Daoy (cell line): ENCODE measurements around the gene TGM5. TPM values are rescaled to one million over a fixed set of nuclear protein-coding genes. Genes with fewer than 3 reads are reported as not detected.
"Not testable (repeated sequence)": the region's sequence is repeated elsewhere in the genome, so short reads cannot be mapped to it uniquely, and the experiment has no call there.

ENCODE experiments used
- DNase-seq: peaks from one replicate; pipeline ENCODE4 v3.0.0-alpha.2; 2015; ENCODE audit warnings: low read depth
- total RNA-seq: library from RNA; depleted of rRNA; stranded (reverse); fragments of >200 nt; shearing (Covaris generic); gene quantifications from 2 replicates; pipeline ENCODE4 v1.2.3, GENCODE V29; 2014

TGM5 gene
- total RNA-seq, 1 experiment from 2014 or later = not detected

DNA sequence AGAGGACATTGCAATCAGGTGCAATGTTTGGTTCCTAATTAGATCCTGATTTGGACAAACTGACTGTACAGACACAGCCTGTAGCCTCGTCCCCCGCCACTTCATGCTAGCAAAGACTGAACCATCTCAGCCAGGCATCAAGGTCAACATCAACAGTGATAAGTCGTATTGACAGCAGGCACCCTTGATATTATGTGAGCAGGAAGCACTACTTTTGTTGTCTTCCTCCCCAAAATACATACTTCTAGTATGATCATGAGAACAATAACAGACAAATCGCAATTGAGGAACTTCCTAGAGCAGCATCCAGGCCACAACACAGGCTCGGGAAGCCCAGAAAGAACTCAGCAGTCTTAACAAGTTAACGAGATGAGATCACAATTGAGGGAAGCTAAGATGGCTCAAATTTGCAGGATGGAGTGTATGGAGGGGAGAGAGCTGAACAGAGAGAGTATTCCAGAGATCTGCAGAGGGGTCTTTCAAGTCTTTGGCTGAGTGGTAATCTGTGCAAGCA is 20.4 kb downstream of the TGM5 start:
- no peak for DNase-seq

- DNase-seq = no peak
These were observed 22.6 kb downstream of the TGM5 start for GRCh38 chr15:43244092-43244491.

GRCh38 chr15:43243020-43243645 is 23.6 kb downstream of the TGM5 start:
- DNase-seq = no peak

- DNase-seq = no peak
These were observed 24.1 kb downstream of the TGM5 start for GRCh38 chr15:43242616-43243015.

GRCh38 chr15:43241100-43241499 is 25.6 kb downstream of the TGM5 start:
- DNase-seq = no peak

- peak; percentile 68 for DNase-seq
These were observed 26.8 kb downstream of the TGM5 start for GRCh38 chr15:43239732-43240491.

DNA sequence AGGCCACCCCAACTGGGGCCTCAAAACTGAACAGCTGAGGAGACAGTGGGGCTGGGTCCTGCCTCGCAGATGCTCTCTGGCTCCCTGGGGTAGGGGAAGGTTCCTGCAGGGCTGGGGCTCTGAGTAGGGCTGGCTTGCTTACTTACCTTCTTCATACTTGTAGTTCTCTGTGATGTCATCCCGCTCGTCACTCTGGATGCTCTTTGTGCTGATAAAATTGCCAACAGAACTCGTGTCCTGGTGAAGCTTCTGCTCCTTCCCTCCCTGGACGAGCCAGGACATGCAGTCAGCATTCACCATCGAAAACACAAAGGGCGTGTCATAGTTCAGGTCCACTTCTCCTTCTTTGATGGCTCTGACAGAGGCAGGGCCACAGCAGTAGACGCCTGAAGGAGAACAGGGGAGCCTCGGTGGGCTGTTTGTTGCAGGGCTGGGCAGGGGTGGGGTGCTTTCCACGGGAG is 28.0 kb downstream of the TGM5 start:
- no peak for DNase-seq

DNA sequence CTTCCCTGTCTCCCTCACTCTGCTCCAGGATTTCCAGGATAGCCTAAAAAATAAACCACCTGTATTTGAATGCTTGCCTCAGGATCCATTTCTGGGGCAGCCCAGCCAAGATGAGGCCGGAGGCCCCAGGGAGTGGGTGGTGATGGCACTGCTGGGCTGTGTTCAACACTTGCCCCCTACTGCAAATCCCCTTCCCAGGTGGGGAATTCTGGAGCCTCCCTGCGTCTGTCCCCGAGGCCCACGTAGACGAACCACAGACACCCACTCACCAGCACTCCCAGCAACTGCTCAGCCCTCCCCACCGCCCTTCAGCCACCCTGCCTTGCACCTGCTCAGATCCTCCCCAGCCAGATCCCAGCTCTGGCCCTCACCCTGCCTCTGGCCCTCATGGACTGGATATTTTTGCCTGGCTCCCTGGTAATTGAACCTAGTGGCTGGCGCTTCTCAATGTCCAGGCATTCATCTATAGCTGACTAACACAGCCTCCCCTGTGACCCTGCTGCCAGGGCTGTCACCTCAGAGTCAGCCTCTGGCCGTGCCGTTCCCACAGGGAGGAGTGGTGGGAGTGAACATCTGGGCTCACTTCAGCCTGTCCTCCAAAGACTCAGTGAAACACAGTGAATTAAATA is 28.8 kb downstream of the TGM5 start:
- DNase-seq = no peak

DNA sequence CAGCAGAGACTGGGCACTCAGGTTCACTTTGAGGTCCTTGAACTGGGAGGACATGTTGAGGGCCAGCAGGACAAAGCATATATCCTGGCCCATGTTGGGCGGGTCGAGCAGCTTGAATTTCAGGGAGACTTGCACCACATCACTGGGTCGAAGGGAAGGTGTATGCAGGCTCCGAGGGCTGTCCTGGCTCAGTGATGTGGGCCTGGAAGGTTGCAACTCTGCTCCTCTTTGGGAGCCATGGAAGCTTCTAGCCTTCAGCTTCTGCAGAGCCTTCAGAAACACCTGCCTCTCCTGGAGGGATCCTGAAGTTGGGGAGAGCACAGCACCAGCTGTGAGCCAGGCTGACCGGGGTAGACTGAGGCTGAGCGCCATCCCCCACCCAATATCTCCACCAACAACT is 31.2 kb downstream of the TGM5 start:
- no peak for DNase-seq

DNA sequence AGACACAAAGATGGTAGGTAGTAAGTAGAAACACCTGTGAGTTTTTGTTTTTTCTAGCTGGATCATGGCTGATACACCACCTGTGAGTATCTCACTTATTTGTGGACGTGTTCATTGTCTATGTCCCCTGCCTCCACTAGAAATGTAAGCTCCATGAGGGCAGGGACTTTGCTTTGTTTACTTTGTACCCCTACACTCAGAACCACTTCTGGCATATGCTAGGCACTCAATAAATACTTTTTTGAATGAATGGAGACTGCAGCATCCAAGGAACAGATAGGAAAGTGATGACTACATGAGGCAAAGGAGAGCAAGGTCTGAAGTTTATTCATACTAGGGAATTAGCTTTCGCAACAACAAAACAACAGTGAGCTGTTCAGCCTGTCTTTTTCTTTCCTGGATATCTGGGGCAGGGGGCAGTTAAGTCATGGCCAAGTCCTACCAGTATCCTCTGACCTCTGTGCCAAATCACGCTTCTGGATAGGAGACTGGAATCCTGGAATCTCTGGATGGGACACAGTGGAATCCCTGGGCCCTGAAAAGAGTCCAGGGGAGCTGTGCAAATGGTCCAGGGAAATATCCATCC is 34.3 kb downstream of the TGM5 start:
- DNase-seq = no peak

GRCh38 chr15:43230640-43231115 is 36.0 kb downstream of the TGM5 start:
- no peak for DNase-seq

GRCh38 chr15:43229977-43230376 is 36.8 kb downstream of the TGM5 start:
- DNase-seq = no peak

GRCh38 chr15:43226436-43227305 is 40.1 kb downstream of the TGM5 start:
- no peak for DNase-seq

DNA sequence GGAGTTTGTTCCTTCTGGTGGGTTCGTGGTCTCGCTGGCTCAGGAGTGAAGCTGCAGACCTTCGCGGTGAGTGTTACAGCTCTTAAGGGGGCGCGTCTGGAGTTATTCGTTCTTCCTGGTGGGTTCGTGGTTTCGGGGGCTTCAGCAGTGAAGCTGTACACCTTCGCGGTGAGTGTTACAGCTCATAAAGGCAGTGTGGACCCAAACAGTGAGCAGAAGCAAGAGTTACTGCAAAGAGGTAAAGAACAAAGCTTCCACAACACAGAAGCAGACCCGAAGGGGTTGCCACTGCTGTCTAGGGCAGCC is 40.8 kb downstream of the TGM5 start:
- DNase-seq = not testable (repeated sequence)

DNA sequence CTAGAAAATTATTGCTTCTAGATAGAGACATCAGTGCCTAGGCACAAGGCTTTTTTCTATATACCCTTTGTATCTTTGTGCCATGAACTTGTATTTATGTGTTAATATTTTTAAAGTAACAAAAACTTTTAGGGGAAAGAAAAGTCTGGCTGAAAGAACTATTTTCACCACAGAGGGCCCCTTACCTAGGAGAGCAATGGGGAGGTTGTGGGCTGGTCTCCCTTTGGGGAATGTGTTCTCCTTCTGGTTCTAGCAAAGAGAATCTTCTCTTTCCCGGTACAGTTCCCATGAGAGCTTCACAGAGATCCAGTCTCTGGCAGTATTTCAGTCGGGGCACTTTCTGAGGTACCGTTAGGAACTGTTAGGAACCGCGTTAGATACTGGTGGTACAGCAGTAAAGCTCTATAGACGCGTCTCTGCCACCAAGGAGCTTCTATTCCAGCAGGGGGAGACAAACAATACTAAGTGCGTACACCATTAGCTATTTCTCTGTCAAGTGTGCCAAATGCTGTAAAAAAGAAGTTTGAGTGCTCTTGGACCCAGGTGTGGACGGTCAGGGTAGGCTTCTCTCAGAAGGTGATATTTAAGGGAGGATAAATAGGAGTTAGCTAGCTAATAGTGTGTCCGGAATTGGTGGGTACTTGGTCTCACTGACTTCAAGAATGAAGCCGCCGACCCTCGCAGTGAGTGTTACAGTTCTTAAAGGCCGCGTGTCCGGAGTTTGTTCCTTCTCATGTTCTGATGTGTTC is 41.4 kb downstream of the TGM5 start:
- peak; percentile 57 for DNase-seq

DNA sequence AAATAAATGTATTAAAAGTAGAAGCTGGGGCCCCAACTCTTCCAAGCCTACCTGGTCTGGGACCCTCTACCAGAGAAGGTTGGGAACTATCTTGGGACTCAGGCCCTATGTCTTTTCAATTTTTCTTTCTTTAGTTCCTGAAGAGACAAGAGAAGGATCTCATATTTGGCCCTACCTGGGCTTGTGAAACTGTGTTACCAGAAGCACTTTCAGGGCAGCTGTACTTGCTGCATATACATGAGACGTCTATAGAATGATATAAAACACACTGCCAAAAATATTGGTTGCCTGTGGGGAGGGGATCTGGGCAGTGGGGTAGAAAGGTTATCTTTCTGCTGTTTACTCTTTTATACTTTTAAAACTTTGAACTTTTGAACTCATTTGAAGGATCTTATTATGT is 45.3 kb downstream of the TGM5 start:
- no peak for DNase-seq

- DNase-seq = no peak
These were observed 45.7 kb downstream of the TGM5 start, which contains the start of gene EPB42 for GRCh38 chr15:43220991-43221403. Gene EPB42, minus strand, starts transcription at chr15:43221018. Its CDS starts 193 bp downstream, at chr15:43220825.

GRCh38 chr15:43219929-43220928 is 46.5 kb downstream of the TGM5 start:
- no peak for DNase-seq
